H9 (cell line): Measurements from ENCODE around the gene CTXN1. TPM values are rescaled to one million over a fixed set of nuclear protein-coding genes. Genes with fewer than 3 reads are reported as not detected.
A peak's percentile ranks its signal among the peaks of the same experiment; 100 is the strongest.

Source experiments
- DNase-seq: peaks from one replicate; pipeline ENCODE4 v3.0.0-alpha.2; 2017
- H2AFZ ChIP-seq: one replicate; pipeline ENCODE4 v1.6.1; 2013; ENCODE audit warnings: mild to moderate bottlenecking, low read length, control low read depth, moderate library complexity
- H2AK5ac ChIP-seq: 2 replicates; pipeline ENCODE4 v1.6.1; 2013; ENCODE audit warnings: low read length, control low read depth, mixed read lengths; ENCODE audit not compliant: insufficient read length
- H2BK120ac ChIP-seq: one replicate; pipeline ENCODE4 v1.6.1; 2013; ENCODE audit warnings: low read depth, mild to moderate bottlenecking, low read length, control low read depth, inconsistent platforms; ENCODE audit not compliant: poor library complexity, severe bottlenecking
- H2BK12ac ChIP-seq: 2 replicates; pipeline ENCODE4 v1.6.1; 2013; ENCODE audit warnings: low read length, control low read depth, mixed read lengths, low read depth; ENCODE audit not compliant: insufficient read length
- H2BK15ac ChIP-seq: 2 replicates; pipeline ENCODE4 v1.6.1; 2013; ENCODE audit warnings: low read depth, low read length, control low read depth
- H2BK20ac ChIP-seq: one replicate; pipeline ENCODE4 v1.6.1; 2013; ENCODE audit warnings: low read depth, mild to moderate bottlenecking, low read length, control low read depth, inconsistent platforms; ENCODE audit not compliant: poor library complexity, severe bottlenecking
- H2BK5ac ChIP-seq: 2 replicates; pipeline ENCODE4 v1.6.1; 2013; ENCODE audit warnings: low read length, control low read depth, mixed read lengths; ENCODE audit not compliant: insufficient read length
- H3K14ac ChIP-seq: 2 replicates; pipeline ENCODE4 v1.6.1; 2013; ENCODE audit warnings: low read length, control low read depth; ENCODE audit not compliant: insufficient read depth
- H3K18ac ChIP-seq: 2 replicates; pipeline ENCODE4 v1.6.1; 2013; ENCODE audit warnings: low read depth, mild to moderate bottlenecking, mixed read lengths, low read length, control low read depth; ENCODE audit not compliant: insufficient read length
- H3K23ac ChIP-seq: 2 replicates; pipeline ENCODE4 v1.6.1; 2013; ENCODE audit warnings: low read length, control low read depth, mixed read lengths, low read depth; ENCODE audit not compliant: insufficient read length
- H3K23me2 ChIP-seq: 2 replicates; pipeline ENCODE4 v1.6.1; 2013; ENCODE audit warnings: low read depth, mild to moderate bottlenecking, mixed read lengths, low read length, control low read depth; ENCODE audit not compliant: insufficient read length, poor library complexity, severe bottlenecking
- H3K27ac ChIP-seq: 2 replicates; pipeline ENCODE4 v1.5.1; 2013; ENCODE audit warnings: low read length, control low read depth, mixed read lengths, low read depth; ENCODE audit not compliant: insufficient read length
- H3K27me3 ChIP-seq: 2 replicates; pipeline ENCODE4 v1.6.1; 2013; ENCODE audit warnings: low read length, control low read depth, inconsistent platforms; ENCODE audit not compliant: insufficient read depth
- H3K4ac ChIP-seq: 2 replicates; pipeline ENCODE4 v1.6.1; 2013; ENCODE audit warnings: low read depth, mild to moderate bottlenecking, control low read depth, inconsistent platforms, low read length, moderate library complexity
- H3K4me1 ChIP-seq: 2 replicates; pipeline ENCODE4 v1.6.1; 2013; ENCODE audit warnings: low read length, control low read depth, inconsistent platforms; ENCODE audit not compliant: insufficient read depth
- H3K4me2 ChIP-seq: 2 replicates; pipeline ENCODE4 v1.6.1; 2013; ENCODE audit warnings: low read length, control low read depth, mixed read lengths; ENCODE audit not compliant: insufficient read length, insufficient read depth
- H3K56ac ChIP-seq: 2 replicates; pipeline ENCODE4 v1.6.1; 2013; ENCODE audit warnings: low read depth, mild to moderate bottlenecking, mixed read lengths, low read length, control low read depth; ENCODE audit not compliant: insufficient read length
- H3K79me1 ChIP-seq: 2 replicates; pipeline ENCODE4 v1.6.1; 2013; ENCODE audit warnings: low read depth, mild to moderate bottlenecking, moderate library complexity, low read length, control low read depth, inconsistent platforms; ENCODE audit not compliant: insufficient read depth, poor library complexity, severe bottlenecking
- H3K79me2 ChIP-seq: 2 replicates; pipeline ENCODE4 v1.6.1; 2013; ENCODE audit warnings: low read length, control low read depth, inconsistent platforms; ENCODE audit not compliant: insufficient read depth
- H3K9ac ChIP-seq: 2 replicates; pipeline ENCODE4 v1.6.1; 2013; ENCODE audit warnings: low read length, control low read depth, mixed read lengths; ENCODE audit not compliant: insufficient read length; ENCODE audit errors: extremely low read depth
- H3K9me3 ChIP-seq: one replicate; pipeline ENCODE4 v1.6.1; 2013; ENCODE audit warnings: low read depth, low read length, inconsistent platforms; ENCODE audit not compliant: control insufficient read depth
- H3T11ph ChIP-seq: one replicate; pipeline ENCODE4 v1.6.1; 2013; ENCODE audit warnings: mild to moderate bottlenecking, low read length, control low read depth, inconsistent platforms
- H4K20me1 ChIP-seq: one replicate; pipeline ENCODE4 v1.6.1; 2013; ENCODE audit not compliant: control insufficient read depth, insufficient read length, insufficient read depth
- H4K5ac ChIP-seq: 2 replicates; pipeline ENCODE4 v1.6.1; 2013; ENCODE audit warnings: low read depth, mild to moderate bottlenecking, mixed read lengths, low read length, control low read depth; ENCODE audit not compliant: insufficient read length
- H4K8ac ChIP-seq: replicated peaks from 2 replicates; pipeline ENCODE4 v1.6.1; 2013; ENCODE audit warnings: low read length, control low read depth, mixed read lengths, low read depth; ENCODE audit not compliant: insufficient read length
- H4K91ac ChIP-seq: 2 replicates; pipeline ENCODE4 v1.6.1; 2013; ENCODE audit warnings: low read depth, mild to moderate bottlenecking, moderate library complexity, mixed read lengths, low read length, control low read depth; ENCODE audit not compliant: insufficient read length
- H3K27ac Mint-ChIP-seq, 3 experiments: 2 replicates in 2 of 3; 3 replicates in 1 of 3; pipeline ENCODE4 v1.8.0; 2020 to 2021; ENCODE audit warnings: mixed read lengths in 3 of 3, mild to moderate bottlenecking in 1 of 3, moderate library complexity in 1 of 3
- H3K27me3 Mint-ChIP-seq: 2 replicates; pipeline ENCODE4 v1.8.0; 2021; ENCODE audit warnings: low read depth, mild to moderate bottlenecking, moderate library complexity, mixed read lengths
- H3K36me3 Mint-ChIP-seq, 3 experiments: 2 replicates in 2 of 3; 3 replicates in 1 of 3; pipeline ENCODE4 v1.8.0; 2020 to 2021; ENCODE audit warnings: low read depth in 3 of 3, mixed read lengths in 3 of 3; ENCODE audit not compliant: insufficient read depth in 1 of 3
- H3K4me1 Mint-ChIP-seq, 2 experiments: 2 replicates each; pipeline ENCODE4 v1.8.0; 2020; ENCODE audit warnings: mixed read lengths in 2 of 2
- H3K4me3 Mint-ChIP-seq, 2 experiments: 2 replicates in 1 of 2; 3 replicates in 1 of 2; pipeline ENCODE4 v1.8.0; 2020 to 2021; ENCODE audit warnings: mild to moderate bottlenecking in 2 of 2, mixed read lengths in 2 of 2, moderate library complexity in 1 of 2
- H3K9me3 Mint-ChIP-seq, 2 experiments: 2 replicates in 1 of 2; 3 replicates in 1 of 2; pipeline ENCODE4 v1.8.0; 2020; ENCODE audit warnings: mild to moderate bottlenecking in 2 of 2, mixed read lengths in 2 of 2, moderate library complexity in 1 of 2
- CTCF ChIP-seq: fragments of 200-600 bp; sonication (generic); conservative IDR thresholded peaks from 3 replicates; pipeline ENCODE4 v1.8.0; 2021; ENCODE audit warnings: antibody characterized with exemption, mild to moderate bottlenecking
- WGBS: extraction: QIAGEN DNeasy Blood & Tissue Kit; methylation state at CpG from one replicate; pipeline ENCODE4 v1.1.7; 2013; ENCODE audit warnings: missing lambda C conversion rate, low lambda C conversion rate, mixed read lengths; ENCODE audit not compliant: insufficient read length; ENCODE audit errors: extremely low coverage; 5-methylcytosine and 5-hydroxymethylcytosine counted together
- total RNA-seq: library from RNA; stranded (reverse); gene quantifications from 2 replicates; pipeline ENCODE4 v1.2.1, GENCODE V29; 2021

CTXN1 gene
- total RNA-seq, 1 experiment from 2014 or later = 22.7 TPM

DNA sequence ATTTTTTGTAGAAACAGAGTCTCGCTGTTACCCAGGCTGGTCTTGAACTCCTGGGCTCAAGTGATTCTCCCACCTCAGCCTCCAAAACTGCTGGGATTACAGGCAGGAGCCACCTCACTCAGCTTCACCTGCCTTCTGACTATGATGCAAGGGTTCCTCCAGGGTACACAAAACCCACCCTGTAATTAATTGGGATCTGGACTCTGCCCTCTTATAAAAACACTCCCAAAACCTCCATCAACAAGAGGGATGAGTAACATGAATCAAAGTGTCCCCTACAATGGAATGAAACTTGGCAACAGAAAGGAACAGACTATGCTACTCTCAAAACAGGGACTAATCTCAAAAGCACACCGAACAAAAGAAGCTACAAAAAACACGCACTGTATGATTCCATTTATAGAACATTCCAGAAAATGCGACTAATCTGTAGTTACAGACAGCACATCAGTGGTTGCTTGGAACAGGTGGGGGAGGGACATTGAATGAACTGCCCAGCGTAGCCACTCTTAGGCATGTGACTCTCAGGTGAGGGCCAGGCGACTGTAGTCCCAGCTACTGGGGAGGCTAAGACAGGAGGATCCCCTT lies 48.6 kb downstream of the CTXN1 start:
- H3K14ac ChIP-seq = no peak overlapping the region
- Mint-ChIP-seq H3K9me3 (peaks cover 4 to 7% of the 10 kb centered on the region in 2 experiments; a peak in 2 of 5 replicates), H3K27ac (peak overlapping the region in 1 of 3 experiments; percentile 34; a peak in 1 of 7 replicates), H3K27me3 (peaks cover 13% of the 10 kb centered on the region), H3K36me3 (peaks cover 0 to 2% (median 0%) of the 10 kb centered on the region in 3 experiments; a peak in 2 of 7 replicates), H3K4me1 (peaks cover 4 to 10% of the 10 kb centered on the region in 2 experiments; a peak in 3 of 4 replicates), H3K4me3 (peak overlapping the region in 1 of 2 experiments; percentile 5; a peak in 1 of 5 replicates)
- H3K23me2 ChIP-seq = peaks cover 8% of the 10 kb centered on the region
- H4K8ac ChIP-seq = no peak overlapping the region
- no peak overlapping the region for H3K4ac ChIP-seq
- no peak overlapping the region for H2BK12ac ChIP-seq
- no peak overlapping the region for H3K4me2 ChIP-seq
- H3K9me3 ChIP-seq = no peaks in the 10 kb centered on the region
- H2BK120ac ChIP-seq = no peak overlapping the region
- no peak for DNase-seq
- no peaks in the 10 kb centered on the region for H3K79me1 ChIP-seq
- H2AK5ac ChIP-seq = no peak overlapping the region
- no peak overlapping the region for H3K23ac ChIP-seq
- no peaks in the 10 kb centered on the region for H3K79me2 ChIP-seq
- no CpG with 5 or more reads among the region's 6 CpGs for WGBS
- no peak overlapping the region for H3K9ac ChIP-seq
- H2AFZ ChIP-seq = no peak overlapping the region
- H3K18ac ChIP-seq = no peak overlapping the region
- TF ChIP-seq CTCF = no peak
- no peaks in the 10 kb centered on the region for H3K4me1 ChIP-seq
- no peak overlapping the region for H4K5ac ChIP-seq
- no peak overlapping the region for H3K27ac ChIP-seq
- no peak overlapping the region for H2BK15ac ChIP-seq
- no peak overlapping the region for H2BK20ac ChIP-seq
- H2BK5ac ChIP-seq = no peak overlapping the region
- H3T11ph ChIP-seq = no peak overlapping the region
- H4K20me1 ChIP-seq = no peaks in the 10 kb centered on the region
- H3K56ac ChIP-seq = no peak overlapping the region
- peaks cover 1% of the 10 kb centered on the region; the same call in 1 of the 2 replicates for H3K27me3 ChIP-seq
- no peak overlapping the region for H4K91ac ChIP-seq
